ENCODE measurements around the gene NOTCH4. TPM values are rescaled to one million over a fixed set of nuclear protein-coding genes. Genes with fewer than 3 reads are reported as not detected.

NOTCH4 gene
- total and polyA plus RNA-seq, 9 of the 15 experiments (the other 6 are each of a cell fraction or from before 2014, with no cell fraction given): 0.24 to 4.3 (median 1.7) TPM

GRCh38 chr6:32195652-32195901, 28.3 kb downstream of the NOTCH4 start (continued):
- TF ChIP-seq REST (IDR thresholded peaks at IDR 0.05; ENCODE audit: borderline replicate concordance): peak; percentile 28; the same call in 1 of the 2 replicates
- TF ChIP-seq REST (CRISPR knock-in tag; IDR thresholded peaks at IDR 0.05; ENCODE audit: low read depth): no peak
- no peak for TF ChIP-seq SMAD3 (CRISPR knock-in tag; conservative IDR thresholded peaks at IDR 0.05)
- no peak for TF ChIP-seq ZNF280A (IDR thresholded peaks at IDR 0.05; ENCODE audit: low read depth, partially characterized antibody)
- no peak for TF ChIP-seq SIRT6 (IDR thresholded peaks at IDR 0.05; ENCODE audit: low read depth, low read length)
- no peak for TF ChIP-seq TAL1 (IDR thresholded peaks at IDR 0.05)
- TF ChIP-seq HMGN3 (IDR thresholded peaks at IDR 0.05; ENCODE audit: borderline replicate concordance, extremely low read depth, insufficient read length, low read depth, low read length): peak; percentile 99
- TF ChIP-seq RCOR1 (IDR thresholded peaks at IDR 0.05; ENCODE audit: borderline replicate concordance in 1 of 2, low read depth in 2 of 2, low read length in 2 of 2): peak in 1 of 2 experiments; percentile 28; a peak in 1 of 4 replicates
- TF ChIP-seq TOE1 (IDR thresholded peaks at IDR 0.05; ENCODE audit: borderline replicate concordance): no peak
- no peak for TF ChIP-seq TOE1 (CRISPR knock-in tag; IDR thresholded peaks at IDR 0.05; ENCODE audit: borderline replicate concordance, low read depth)
- TF ChIP-seq ZNF184 (CRISPR knock-in tag; IDR thresholded peaks at IDR 0.05): no peak
- TF ChIP-seq SRSF9 (IDR thresholded peaks at IDR 0.05; ENCODE audit: borderline replicate concordance, low read depth, low read length): no peak
- no peak for TF ChIP-seq SAFB2 (IDR thresholded peaks at IDR 0.05; ENCODE audit: borderline replicate concordance, low read depth, low read length, severe bottlenecking)

All from K562 (cell line).